GM18517 (cell line): ENCODE measurements around the gene VPS52.
A peak's percentile ranks its signal among the peaks of the same experiment; 100 is the strongest.
"Not testable (repeated sequence)": the region's sequence is repeated elsewhere in the genome, so short reads cannot be mapped to it uniquely, and the experiment has no call there.

Source experiments
- ATAC-seq: cut with Tn5 transposase; IDR thresholded peaks from one replicate; pipeline ENCODE4 v1.9.1; 2021; ENCODE audit warnings: mild to moderate bottlenecking, moderate library complexity; ENCODE audit not compliant: unreplicated experiment

Gene VPS52

DNA sequence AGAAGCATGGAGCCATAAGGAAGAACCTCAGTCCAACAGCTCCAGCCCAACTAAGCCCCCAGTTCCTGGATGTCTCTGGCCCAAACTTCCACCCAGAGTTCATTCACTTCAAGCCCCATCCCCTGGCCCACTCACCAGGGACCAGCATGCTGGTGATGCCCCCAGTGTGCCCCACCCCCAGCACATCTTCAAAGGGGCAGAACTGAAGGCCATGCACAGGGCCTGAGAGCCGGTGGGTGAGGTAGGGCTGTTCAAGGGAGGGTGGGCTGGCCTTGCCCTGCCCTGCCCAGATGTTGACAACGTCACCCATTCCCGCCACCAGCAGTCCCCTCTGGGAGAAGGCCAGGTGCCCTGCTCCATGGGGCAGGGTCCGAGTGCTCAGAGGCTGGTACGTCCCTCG is 8.9 kb upstream of the VPS52 start:
- ATAC-seq, result no peak

DNA sequence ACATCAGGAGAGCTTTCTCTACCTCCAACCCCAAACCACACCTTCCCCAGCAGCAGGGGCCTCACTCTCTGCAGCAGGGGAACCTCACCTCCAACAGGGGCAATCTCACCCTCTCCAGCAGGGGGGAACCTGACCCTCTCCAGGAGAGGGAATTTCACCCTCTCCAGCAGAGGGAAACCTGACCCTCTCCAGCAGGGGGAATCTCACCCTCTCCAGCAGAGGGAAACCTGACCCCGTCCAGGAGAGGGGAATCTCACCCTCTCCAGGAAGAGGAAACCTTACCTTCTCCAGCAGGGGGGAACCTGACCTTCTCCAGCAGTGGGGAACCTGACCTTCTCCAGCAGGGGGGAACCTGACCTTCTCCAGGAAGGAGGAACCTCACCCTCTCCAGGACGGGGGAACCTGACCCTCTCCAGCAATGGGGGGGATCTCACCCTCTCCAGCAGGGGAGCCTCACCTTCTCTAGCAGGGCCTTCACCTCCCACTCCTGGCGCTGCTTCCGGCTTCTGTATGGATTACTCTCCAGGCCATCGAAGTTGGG is 8.4 kb upstream of the VPS52 start:
- ATAC-seq, result no peak

- no peak for ATAC-seq
These were observed 7.6 kb upstream of the VPS52 start for GRCh38 chr6:33279257-33279695.

DNA sequence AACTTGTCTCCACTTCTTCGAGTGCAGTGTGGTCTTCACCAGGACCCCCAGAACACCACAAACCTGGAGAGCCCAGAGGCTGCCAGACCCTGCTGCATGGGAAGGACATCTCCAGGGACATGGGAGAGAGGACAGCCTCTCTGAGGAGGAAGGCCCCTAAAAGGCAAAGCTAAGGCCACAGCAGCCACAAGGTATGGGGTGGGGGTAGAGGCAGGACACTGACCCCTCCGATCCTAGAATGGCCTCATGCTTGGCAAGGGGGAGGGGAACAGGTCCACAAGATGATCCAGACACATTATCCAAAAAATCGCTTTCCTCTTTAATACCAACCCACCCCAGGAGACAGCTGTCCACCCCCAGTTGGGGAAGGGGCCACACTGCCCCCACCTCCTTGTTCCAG is 7.1 kb upstream of the VPS52 start:
- ATAC-seq, result no peak

DNA sequence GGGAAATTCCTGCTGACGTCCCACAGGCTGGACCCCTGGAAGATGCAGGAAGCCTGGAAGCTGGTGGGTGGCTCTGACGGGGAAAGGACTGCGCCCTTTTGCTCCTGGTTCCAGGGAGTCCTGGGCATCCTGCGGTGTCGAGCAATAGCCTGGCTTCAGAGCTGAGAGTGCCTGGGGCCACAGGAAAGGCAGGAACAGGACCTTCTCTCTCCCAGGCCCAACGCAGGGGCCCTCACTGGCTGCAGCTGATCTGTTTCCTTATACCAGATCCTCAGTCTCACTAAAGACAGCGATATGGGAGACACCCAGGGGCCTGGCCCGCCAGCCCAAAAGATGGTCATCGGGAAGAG is 6.7 kb upstream of the VPS52 start:
- ATAC-seq, result no peak

DNA sequence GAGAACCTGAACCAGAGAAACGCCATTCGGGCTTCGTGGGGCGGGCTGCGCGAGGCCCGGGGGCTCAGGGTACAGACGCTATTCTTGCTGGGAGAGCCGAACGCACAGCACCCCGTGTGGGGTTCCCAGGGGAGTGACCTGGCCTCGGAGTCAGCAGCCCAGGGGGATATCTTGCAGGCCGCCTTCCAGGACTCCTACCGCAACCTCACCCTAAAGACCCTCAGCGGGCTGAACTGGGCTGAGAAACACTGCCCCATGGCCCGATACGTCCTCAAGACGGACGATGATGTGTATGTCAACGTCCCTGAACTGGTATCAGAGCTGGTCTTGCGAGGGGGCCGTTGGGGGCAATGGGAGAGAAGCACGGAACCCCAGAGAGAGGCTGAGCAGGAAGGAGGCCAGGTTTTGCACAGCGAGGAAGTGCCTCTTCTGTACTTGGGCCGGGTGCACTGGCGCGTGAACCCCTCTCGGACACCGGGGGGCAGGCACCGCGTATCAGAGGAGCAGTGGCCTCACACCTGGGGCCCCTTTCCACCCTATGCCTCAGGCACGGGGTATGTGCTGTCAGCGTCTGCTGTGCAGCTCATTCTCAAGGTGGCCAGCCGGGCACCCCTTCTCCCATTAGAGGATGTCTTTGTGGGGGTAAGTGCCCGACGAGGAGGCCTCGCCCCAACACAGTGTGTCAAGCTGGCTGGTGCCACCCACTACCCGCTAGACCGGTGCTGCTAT is 6.2 kb upstream of the VPS52 start:
- no peak for ATAC-seq

GRCh38 chr6:33276864-33277662 is 5.4 kb upstream of the VPS52 start, which contains the start of gene B3GALT4:
TSS of gene B3GALT4 (plus strand) at chr6:33277123. CDS start at chr6:33277420, 297 bp downstream.
- ATAC-seq, result peak; percentile 42

- ATAC-seq, result no peak
These were observed 4.8 kb upstream of the VPS52 start for GRCh38 chr6:33276581-33276863.

DNA sequence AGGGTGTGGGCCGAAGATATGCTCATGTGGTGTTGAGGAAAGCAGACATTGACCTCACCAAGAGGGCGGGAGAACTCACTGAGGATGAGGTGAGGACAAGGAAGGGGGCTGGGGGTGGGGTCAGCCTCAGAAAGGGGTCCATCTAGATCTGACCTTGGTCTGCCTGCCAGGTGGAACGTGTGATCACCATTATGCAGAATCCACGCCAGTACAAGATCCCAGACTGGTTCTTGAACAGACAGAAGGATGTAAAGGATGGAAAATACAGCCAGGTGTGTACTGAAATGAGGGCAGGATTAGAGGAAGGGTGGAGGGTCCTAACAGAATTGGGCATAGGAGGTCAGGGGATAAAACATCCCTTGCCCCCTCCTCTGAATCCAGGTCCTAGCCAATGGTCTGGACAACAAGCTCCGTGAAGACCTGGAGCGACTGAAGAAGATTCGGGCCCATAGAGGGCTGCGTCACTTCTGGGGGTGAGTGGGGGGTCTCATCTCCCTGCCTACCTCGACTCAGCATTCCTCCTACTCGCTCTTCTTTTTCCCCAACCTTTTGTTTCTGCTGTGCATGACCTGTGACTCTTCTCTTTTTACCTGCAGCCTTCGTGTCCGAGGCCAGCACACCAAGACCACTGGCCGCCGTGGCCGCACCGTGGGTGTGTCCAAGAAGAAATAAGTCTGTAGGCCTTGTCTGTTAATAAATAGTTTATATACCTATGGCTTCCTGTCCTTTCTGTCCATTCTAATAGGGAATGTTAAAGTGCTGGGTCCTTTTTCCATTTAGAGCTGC is 4.3 kb upstream of the VPS52 start:
- not testable (repeated sequence) for ATAC-seq

DNA sequence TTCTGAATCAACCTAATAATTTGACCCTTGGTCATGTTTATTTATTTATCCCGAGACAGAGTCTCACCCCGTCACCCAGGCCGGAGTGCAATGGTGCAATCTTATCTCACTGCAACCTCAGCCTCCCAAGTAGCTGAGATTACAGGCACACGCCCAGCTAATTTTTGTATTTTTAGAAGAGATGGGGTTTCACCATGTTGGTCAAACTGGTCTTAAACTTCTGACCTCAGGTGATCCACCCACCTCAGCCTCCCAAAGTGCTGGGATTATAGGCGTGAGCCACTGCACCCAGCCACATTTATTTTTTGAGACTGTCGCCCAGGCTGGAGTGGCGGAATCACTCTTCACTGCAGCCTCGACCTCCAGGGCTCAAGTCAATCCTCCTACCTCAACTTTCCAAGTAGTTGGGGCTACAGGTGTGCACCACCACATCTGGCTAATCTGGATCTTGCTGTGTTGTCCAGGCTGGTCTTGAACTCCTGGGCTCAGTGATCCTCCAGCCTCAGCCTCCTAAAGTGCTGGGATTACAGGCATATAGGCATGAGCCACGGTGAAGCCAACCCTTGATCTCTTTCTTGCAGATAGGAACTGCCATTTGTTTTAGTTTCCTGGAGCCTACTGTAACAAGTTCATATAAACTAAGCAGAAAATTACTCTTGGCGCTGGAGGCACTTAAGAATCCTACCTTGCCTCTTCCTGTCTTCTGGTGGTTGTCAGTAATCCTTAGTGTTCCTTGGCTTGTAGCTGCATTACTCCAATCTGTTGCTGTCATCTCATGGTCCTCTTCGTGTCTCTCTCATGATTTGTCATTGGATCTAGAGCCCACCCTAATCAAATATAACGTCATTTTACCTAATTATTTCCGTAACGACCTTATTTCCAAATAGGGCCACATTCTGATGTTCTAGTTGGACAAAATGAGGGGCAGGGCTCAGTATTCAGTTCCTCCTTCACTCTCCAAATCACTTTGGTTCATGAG is 2.5 kb upstream of the VPS52 start:
- ATAC-seq, result no peak

DNA sequence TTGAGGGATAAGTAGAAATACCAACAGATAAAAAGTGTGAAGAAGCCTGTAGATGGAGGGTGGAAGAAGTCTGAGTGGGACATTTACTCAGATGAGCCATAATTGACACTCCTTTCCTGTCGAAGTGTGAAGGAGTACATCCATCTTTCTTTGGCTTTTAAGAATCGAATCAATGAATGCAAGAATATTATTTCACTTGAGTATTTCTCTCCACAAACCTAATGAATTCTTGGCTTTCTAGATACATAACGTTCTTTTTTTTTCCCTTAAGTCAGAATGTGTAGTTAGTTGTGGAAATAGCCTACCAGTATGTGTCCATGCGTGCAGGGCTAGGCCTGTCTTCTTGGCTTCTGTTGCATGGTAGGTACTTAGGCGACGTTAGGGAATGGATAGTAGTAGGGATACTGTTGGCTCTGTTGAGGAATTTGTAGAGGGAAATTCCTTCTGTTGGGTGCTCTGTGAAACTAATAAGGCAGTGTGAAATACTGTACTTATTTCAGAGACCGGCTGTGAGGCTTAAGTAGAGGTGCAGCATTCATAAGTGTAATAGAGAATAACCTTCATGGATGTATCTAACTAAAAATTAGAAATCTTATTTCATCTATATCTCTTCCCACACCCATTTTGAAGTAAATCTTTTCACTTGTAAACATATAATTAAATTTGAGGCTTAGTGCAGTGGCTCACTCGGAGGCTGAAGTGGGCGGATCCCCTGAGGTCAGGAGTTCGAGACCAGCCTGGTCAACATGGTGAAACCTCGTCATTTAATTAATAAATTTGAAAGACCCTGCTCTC is 1.6 kb upstream of the VPS52 start:
- ATAC-seq, result no peak

DNA sequence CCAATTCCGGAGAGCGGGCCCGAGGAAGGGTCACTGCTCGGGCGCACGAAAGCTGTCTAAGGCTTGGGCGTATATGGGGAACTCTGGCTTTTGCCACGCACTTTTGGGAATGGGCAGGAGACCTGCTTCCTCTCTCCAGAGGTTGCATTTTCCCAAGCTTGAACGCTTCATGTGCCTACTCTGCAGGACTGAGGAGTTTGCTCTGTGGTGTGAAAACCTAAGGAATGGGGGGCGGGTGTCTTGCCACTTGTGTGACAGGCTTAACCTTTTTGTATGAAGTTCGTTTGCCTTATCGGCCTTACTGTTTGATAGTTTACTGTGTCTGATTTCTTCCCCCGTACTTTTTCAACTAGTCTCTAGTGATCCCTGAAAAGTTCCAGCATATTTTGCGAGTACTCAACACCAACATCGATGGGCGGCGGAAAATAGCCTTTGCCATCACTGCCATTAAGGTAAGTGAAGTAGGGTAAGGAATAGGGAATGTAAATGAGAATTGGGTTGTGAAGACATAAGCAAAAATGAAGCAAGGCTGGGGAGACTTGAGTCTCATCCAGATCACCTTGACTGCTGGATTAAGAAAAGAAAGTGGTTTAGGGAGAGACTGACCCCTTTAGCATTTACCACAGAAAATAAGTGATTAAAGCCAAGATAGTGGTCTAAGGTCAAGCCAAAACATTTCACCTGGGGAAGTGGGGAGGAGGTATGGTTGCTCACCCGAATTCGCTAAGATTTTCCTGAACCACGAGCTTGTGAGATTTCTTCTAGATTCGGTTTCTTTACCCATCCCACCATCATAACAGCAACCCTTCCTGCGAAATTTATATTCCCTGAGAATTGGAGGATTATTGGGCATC is 826 bp upstream of the VPS52 start:
- ATAC-seq, result peak; percentile 9

DNA sequence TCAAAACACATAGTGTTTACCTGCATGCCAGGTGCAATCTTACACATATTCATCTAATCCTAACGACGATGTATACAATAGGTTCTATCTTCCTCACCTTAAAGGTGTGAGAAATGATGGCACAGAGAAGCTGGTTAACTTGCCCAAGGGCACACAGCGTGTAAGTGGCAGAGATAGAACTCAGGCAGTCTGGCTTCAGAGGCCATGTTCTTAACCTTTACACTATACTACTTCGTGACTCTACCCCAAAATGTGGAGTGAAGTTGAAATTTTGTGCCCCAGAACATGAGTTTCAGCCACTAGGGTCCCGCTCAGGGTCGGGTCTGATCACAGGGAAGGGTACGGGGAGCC is 584 bp downstream of the VPS52 start:
- peak; percentile 21 for ATAC-seq

DNA sequence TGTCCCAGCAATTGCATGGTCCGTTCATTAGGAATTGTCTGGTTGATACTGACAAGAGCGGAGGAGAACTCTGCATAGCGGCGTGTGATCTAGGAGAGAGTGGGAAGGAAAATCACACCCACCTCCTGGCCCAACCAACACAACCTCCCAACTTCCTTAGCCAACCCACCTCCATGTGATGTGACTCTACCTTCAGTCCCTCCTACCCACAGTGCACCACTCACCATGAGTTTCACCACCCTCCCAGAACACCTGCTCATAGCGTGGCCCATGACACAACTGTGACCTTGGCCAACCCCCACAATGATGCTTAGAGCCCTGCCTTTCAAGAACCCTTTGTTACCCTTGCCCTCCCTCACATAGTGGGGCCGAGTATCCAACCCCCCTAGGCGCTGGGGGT is 7.7 kb downstream of the VPS52 start:
- no peak for ATAC-seq

DNA sequence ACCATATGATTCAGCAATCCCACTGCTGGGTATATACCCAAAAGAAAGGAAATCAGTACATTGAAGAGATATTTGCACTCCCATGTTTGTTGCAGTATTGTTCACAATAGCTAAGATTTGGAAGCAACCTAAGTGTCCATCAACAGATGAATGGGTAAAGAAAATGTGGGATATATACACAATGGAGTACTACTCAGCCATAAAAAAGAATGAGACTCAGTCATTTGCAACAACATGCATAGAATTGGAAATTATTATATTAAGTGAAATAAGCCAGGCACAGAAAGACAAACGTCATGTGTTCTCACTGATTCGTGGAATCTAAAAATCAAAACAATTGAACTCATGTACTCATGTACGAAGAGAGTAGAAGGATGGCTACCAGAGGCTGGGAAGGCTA is 9.2 kb downstream of the VPS52 start:
- ATAC-seq, result not testable (repeated sequence)

GRCh38 chr6:33259032-33259431 is 12.6 kb downstream of the VPS52 start:
- ATAC-seq, result no peak

- no peak for ATAC-seq
These were observed 17.1 kb downstream of the VPS52 start for GRCh38 chr6:33254591-33254990.

DNA sequence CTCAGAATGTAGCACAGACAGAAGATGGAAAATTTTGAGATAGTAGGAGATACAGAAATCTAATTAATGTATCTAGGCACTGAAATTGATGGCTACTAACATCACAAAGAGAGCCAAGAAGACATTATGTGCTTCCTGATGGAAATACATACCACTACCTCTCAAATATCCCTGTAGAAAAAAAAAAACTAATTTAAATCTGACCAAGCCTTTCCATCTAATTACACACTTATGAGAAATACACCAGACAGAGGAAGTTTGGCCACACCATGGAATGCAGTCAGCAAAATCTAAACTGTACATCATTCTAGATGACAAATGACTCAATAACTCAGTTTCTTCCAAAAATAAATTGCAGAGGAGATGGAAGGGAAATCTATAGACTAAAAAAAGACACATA is 18.9 kb downstream of the VPS52 start:
- ATAC-seq, result no peak
